Mammary epithelial cell (primary cell): Measurements from ENCODE around the gene EEF1AKMT3.

Experiments
- CTCF ChIP-seq, 2 donors: IDR thresholded peaks in 1 of 2; conservative IDR thresholded peaks in 1 of 2; 2 replicates each; pipeline ENCODE4 v1.5.1; 2011 to 2012; ENCODE audit warnings: inconsistent platforms in 2 of 2, low read length in 2 of 2, mild to moderate bottlenecking in 2 of 2, control low read depth in 1 of 2, low read depth in 1 of 2; ENCODE audit not compliant: insufficient read depth in 1 of 2; ENCODE audit errors: extremely low read depth in 1 of 2
- EZH2 ChIP-seq: IDR thresholded peaks from 2 replicates; pipeline ENCODE4 v1.6.1; 2012; ENCODE audit warnings: low read length, inconsistent platforms, borderline replicate concordance

GRCh38 chr12:57829025-57829777, 56.8 kb downstream of the EEF1AKMT3 start:
- TF ChIP-seq EZH2 (no peak), CTCF (conservative IDR thresholded peaks at IDR 0.05 in 1 of 2, IDR thresholded peaks at IDR 0.05 in 1 of 2; ENCODE audit: extremely low read depth in 1 of 2, insufficient read depth in 1 of 2, low read depth in 1 of 2, low read length in 2 of 2) (no peak)
